H1 (cell line): Measurements from ENCODE around the gene FRK. TPM values are rescaled to one million over a fixed set of nuclear protein-coding genes. Genes with fewer than 3 reads are reported as not detected.

Experiments
- HDAC2 ChIP-seq, 2 experiments: fragments of 300-600 bp in 1 of 2; sonication (generic) in 1 of 2; IDR thresholded peaks; 2 replicates each; pipeline ENCODE4 v1.6.1; 2011 to 2012; ENCODE audit warnings: low read depth in 2 of 2, low read length in 2 of 2, mild to moderate bottlenecking in 2 of 2, moderate library complexity in 2 of 2, borderline replicate concordance in 1 of 2, inconsistent platforms in 1 of 2
- polyA plus RNA-seq, 7 experiments: library from polyadenylated mRNA; depleted of rRNA in 3 of 7; stranded (reverse) in 5 of 7; unstranded in 2 of 7; fragments of >200 nt in 5 of 7; fragments of 200-250 nt in 2 of 7; gene quantifications; 1 replicate in 5 of 7; 2 replicates in 1 of 7; 4 replicates in 1 of 7; pipeline versions ENCODE4 v1.2.1 to v1.2.3, GENCODE V29; 2011 to 2013; ENCODE audit warnings: missing spikeins in 2 of 7, mixed read lengths in 2 of 7
- total RNA-seq: library from RNA; stranded (reverse); fragmentation: NEBNext Ultra II Directional; extraction: Animal tissue kit (Norgen Biotek cat#: 25700); gene quantifications from 2 replicates; pipeline ENCODE4 v1.2.1, GENCODE V29; 2021

The FRK gene
- total and polyA plus RNA-seq, 2 of the 8 experiments (the other 6 are each of a cell fraction or from before 2014, with no cell fraction given), result 0.11 to 0.24 TPM

- no peak for TF ChIP-seq HDAC2 (IDR thresholded peaks at IDR 0.05; ENCODE audit: borderline replicate concordance in 1 of 2, low read depth in 2 of 2, low read length in 2 of 2)
These were observed 1.8 kb upstream of the FRK start (continued) for GRCh38 chr6:116062496-116062895.
